OCI-LY7 (cell line): ENCODE data around the gene FBLN1. TPM values are rescaled to one million over a fixed set of nuclear protein-coding genes. Genes with fewer than 3 reads are reported as not detected.

Source experiments
- BruUV-seq: library from RNA; stranded (reverse); fragments of 400-500 nt; replicated peaks from 2 replicates; lab custom pipeline; 2021; lab: Mats Ljungman, UMichigan
- CTCF ChIA-PET: fragments of 300-600 bp; sonication (Branson Sonifier 250); formaldehyde crosslinking; loops from one replicate; lab custom pipeline; 2022; ENCODE audit warnings: antibody characterized with exemption; ENCODE audit not compliant: unreplicated experiment; lab: Charles Lee
- POLR2A ChIA-PET: fragments of 300-600 bp; sonication (Branson Sonifier 250); formaldehyde crosslinking; loops from one replicate; lab custom pipeline; 2022; ENCODE audit warnings: antibody characterized with exemption; lab: Charles Lee
- DNase-seq: peaks from one replicate; pipeline ENCODE4 v3.0.0-alpha.2; 2015; ENCODE audit warnings: low spot score
- H2AFZ ChIP-seq: fragments of 200-600 bp; sonication (generic), shearing (Covaris generic); 2 replicates; pipeline ENCODE4 v1.6.1; 2014; ENCODE audit warnings: mild to moderate bottlenecking, antibody characterized with exemption, low read length, moderate library complexity
- H3K27ac ChIP-seq: fragments of 200-600 bp; sonication (generic); 2 replicates; pipeline ENCODE4 v1.5.1; 2014; ENCODE audit warnings: mixed run types, low read depth, mild to moderate bottlenecking, moderate library complexity, low read length, inconsistent platforms; ENCODE audit not compliant: poor library complexity, severe bottlenecking
- H3K36me3 ChIP-seq: fragments of 200-600 bp; sonication (generic); 2 replicates; pipeline ENCODE4 v1.6.1; 2014; ENCODE audit warnings: mild to moderate bottlenecking, antibody characterized with exemption, low read length, moderate library complexity, mixed read lengths; ENCODE audit not compliant: insufficient read depth
- H3K4me1 ChIP-seq: fragments of 200-600 bp; sonication (generic); 2 replicates; pipeline ENCODE4 v1.5.1; 2014; ENCODE audit warnings: mild to moderate bottlenecking, low read length; ENCODE audit not compliant: insufficient read depth, poor library complexity, severe bottlenecking
- H3K4me2 ChIP-seq: fragments of 200-600 bp; sonication (generic); 2 replicates; pipeline ENCODE4 v1.6.1; 2014; ENCODE audit warnings: mild to moderate bottlenecking, low read length
- H3K4me3 ChIP-seq: fragments of 200-600 bp; sonication (generic); 2 replicates; pipeline ENCODE4 v1.5.1; 2014; ENCODE audit warnings: mild to moderate bottlenecking, low read depth, low read length; ENCODE audit not compliant: poor library complexity, severe bottlenecking
- H3K79me2 ChIP-seq: fragments of 200-600 bp; sonication (generic); 2 replicates; pipeline ENCODE4 v1.6.1; 2016; ENCODE audit warnings: low read depth, mild to moderate bottlenecking, low read length, moderate library complexity, mixed read lengths; ENCODE audit not compliant: insufficient read depth
- H3K9me2 ChIP-seq: fragments of 200-600 bp; sonication (generic); 2 replicates; pipeline ENCODE4 v1.6.1; 2016; ENCODE audit warnings: mild to moderate bottlenecking, low read length, mixed read lengths; ENCODE audit not compliant: insufficient read depth
- H3K9me3 ChIP-seq: fragments of 200-600 bp; sonication (generic); 2 replicates; pipeline ENCODE4 v1.6.1; 2014; ENCODE audit warnings: mild to moderate bottlenecking, mixed run types, low read length, mixed read lengths
- H4K20me1 ChIP-seq: fragments of 200-600 bp; sonication (generic); 2 replicates; pipeline ENCODE4 v1.6.1; 2014; ENCODE audit warnings: mild to moderate bottlenecking, antibody characterized with exemption, low read length, moderate library complexity, mixed read lengths; ENCODE audit not compliant: insufficient read depth
- EZH2phosphoT487 ChIP-seq: fragments of 200-600 bp; sonication (generic); IDR thresholded peaks from 2 replicates; pipeline ENCODE4 v1.6.1; 2018; ENCODE audit warnings: low read depth, borderline replicate concordance, mild to moderate bottlenecking, mixed run types, antibody characterized with exemption, low read length, moderate library complexity, mixed read lengths
- intact Hi-C: fragments of 100-400 bp; cut with micrococcal nuclease; formaldehyde crosslinking; loops from one replicate; pipeline ENCODE4 v1.10.0; 2022; ENCODE audit not compliant: unreplicated experiment
- small RNA-seq: library from RNA; depleted of rRNA; stranded (forward); fragments of <200 nt; gene quantifications from one replicate; pipeline ENCODE3, GENCODE V24; 2014
- total RNA-seq, 2 experiments: library from RNA; depleted of rRNA in 1 of 2; stranded (reverse); fragments of >200 nt in 1 of 2; shearing (Covaris generic) in 1 of 2; gene quantifications; 2 replicates each; pipeline ENCODE4 v1.2.3, GENCODE V29; 2014 to 2022
- TF ChIP-seq, protein P1 (sequence below): fragments of 200-600 bp; sonication (generic); conservative IDR thresholded peaks from 2 replicates; pipeline ENCODE4 v1.5.1; 2014; ENCODE audit warnings: mild to moderate bottlenecking, antibody characterized with exemption, low read length, moderate library complexity, mixed read lengths

Gene FBLN1
- total RNA-seq, 2 experiments from 2014 or later: not detected

DNA sequence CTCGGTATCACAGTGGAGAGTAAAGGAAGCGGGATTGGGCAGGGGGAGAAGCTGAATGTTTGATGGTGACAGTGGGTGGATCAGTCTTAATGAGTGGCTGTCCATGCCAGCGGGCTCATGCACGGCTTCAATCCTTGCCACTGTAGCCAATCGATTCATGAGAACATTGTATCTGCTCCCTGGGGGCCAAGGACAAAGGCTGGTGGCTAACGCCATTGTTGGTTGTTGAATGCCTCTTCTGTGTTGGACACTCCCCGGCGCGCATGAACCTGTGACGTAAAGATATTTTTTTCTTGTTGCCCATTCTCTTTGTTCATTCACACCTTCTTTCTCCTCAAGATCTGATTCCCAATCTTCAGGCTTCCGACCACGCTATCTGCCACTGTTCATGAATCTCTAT, 148.0 kb downstream of the FBLN1 start:
- Histone ChIP-seq H3K79me2 (no peaks in the 10 kb centered on the region), H4K20me1 (no peaks in the 10 kb centered on the region), H3K4me2 (no peak overlapping the region), H3K4me3 (no peak overlapping the region), H3K9me2 (no peaks in the 10 kb centered on the region), H3K9me3 (no peaks in the 10 kb centered on the region), H3K27ac (no peak overlapping the region), H3K4me1 (no peaks in the 10 kb centered on the region), H3K36me3 (no peaks in the 10 kb centered on the region), H2AFZ (no peak overlapping the region)
- CTCF ChIA-PET: no interaction called here
- POLR2A ChIA-PET: no interaction called here
- no peak for DNase-seq
- intact Hi-C loops: no loop called here
- BruUV-seq: no TSS peak
- TF ChIP-seq, protein P1, sequence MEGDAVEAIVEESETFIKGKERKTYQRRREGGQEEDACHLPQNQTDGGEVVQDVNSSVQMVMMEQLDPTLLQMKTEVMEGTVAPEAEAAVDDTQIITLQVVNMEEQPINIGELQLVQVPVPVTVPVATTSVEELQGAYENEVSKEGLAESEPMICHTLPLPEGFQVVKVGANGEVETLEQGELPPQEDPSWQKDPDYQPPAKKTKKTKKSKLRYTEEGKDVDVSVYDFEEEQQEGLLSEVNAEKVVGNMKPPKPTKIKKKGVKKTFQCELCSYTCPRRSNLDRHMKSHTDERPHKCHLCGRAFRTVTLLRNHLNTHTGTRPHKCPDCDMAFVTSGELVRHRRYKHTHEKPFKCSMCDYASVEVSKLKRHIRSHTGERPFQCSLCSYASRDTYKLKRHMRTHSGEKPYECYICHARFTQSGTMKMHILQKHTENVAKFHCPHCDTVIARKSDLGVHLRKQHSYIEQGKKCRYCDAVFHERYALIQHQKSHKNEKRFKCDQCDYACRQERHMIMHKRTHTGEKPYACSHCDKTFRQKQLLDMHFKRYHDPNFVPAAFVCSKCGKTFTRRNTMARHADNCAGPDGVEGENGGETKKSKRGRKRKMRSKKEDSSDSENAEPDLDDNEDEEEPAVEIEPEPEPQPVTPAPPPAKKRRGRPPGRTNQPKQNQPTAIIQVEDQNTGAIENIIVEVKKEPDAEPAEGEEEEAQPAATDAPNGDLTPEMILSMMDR: no peak
- TF ChIP-seq EZH2phosphoT487: no peak

Small RNA genes lying within 50 kb of the gene (small RNA-seq; reads per million reads assigned to genes)
- gene RNU6-1161P: not detected

Other genes with a start within 250 kb of the FBLN1 start
- gene UPK3A, start 217.9 kb upstream of the FBLN1 start, total RNA-seq (2014; rRNA removed; shearing (Covaris generic)): not detected in 2 replicates
- gene UPK3A, start 217.9 kb upstream of the FBLN1 start, total RNA-seq (2022): not detected in 2 replicates
- 15.9 and 27.6 TPM in 2 replicates for gene FAM118A, start 192.9 kb upstream of the FBLN1 start, total RNA-seq (2014; rRNA removed; shearing (Covaris generic))
- 33.9 and 41.5 TPM in 2 replicates for gene FAM118A, start 192.9 kb upstream of the FBLN1 start, total RNA-seq (2022)
- gene SMC1B, start 89.3 kb upstream of the FBLN1 start, total RNA-seq (2014; rRNA removed; shearing (Covaris generic)): not detected in 2 replicates
- 0.08 TPM in 1 of 2 replicates, not detected in the other for gene SMC1B, start 89.3 kb upstream of the FBLN1 start, total RNA-seq (2022)
- not detected in 2 replicates for gene RIBC2, start 89.2 kb upstream of the FBLN1 start, total RNA-seq (2014; rRNA removed; shearing (Covaris generic))
- 0.78 and 1.8 TPM in 2 replicates for gene RIBC2, start 89.2 kb upstream of the FBLN1 start, total RNA-seq (2022)
- 54.0 and 66.1 TPM in 2 replicates for gene ATXN10, start 169.0 kb downstream of the FBLN1 start, total RNA-seq (2014; rRNA removed; shearing (Covaris generic))
- 190 and 197 TPM in 2 replicates for gene ATXN10, start 169.0 kb downstream of the FBLN1 start, total RNA-seq (2022)